Activated B cell treated with CpG ODN at 0.5 μM for 24 hours (primary cell): ENCODE data around the gene PDK2. TPM values are rescaled to one million over a fixed set of nuclear protein-coding genes. Genes with fewer than 3 reads are reported as not detected.

Experiments used
- ATAC-seq: fragments of 200-7000 bp; cut with Tn5 transposase; one replicate; pipeline ENCODE4 v1.10.0; 2021; ENCODE audit warnings: low read depth, mild to moderate bottlenecking, moderate library complexity
- CTCF ChIA-PET: fragments of 350-600 bp; sonication (Branson Sonifier 250); formaldehyde crosslinking; loops from one replicate; lab custom pipeline; 2021; ENCODE audit warnings: antibody characterized with exemption; lab: Charles Lee
- POLR2A ChIA-PET: fragments of 350-600 bp; sonication (Branson Sonifier 250); formaldehyde crosslinking; loops from one replicate; lab custom pipeline; 2021; ENCODE audit warnings: antibody characterized with exemption; lab: Charles Lee
- DNase-seq: peaks from one replicate; pipeline ENCODE4 v3.0.0; 2022
- H3K27ac Mint-ChIP-seq: one replicate; pipeline ENCODE4 v1.8.0; 2020; ENCODE audit warnings: mixed read lengths
- H3K27me3 Mint-ChIP-seq: one replicate; pipeline ENCODE4 v1.8.0; 2021; ENCODE audit warnings: mixed read lengths
- H3K36me3 Mint-ChIP-seq: one replicate; pipeline ENCODE4 v1.8.0; 2021; ENCODE audit warnings: low read depth, mixed read lengths
- H3K4me1 Mint-ChIP-seq: one replicate; pipeline ENCODE4 v1.8.0; 2021; ENCODE audit warnings: mixed read lengths
- H3K4me3 Mint-ChIP-seq: one replicate; pipeline ENCODE4 v1.8.0; 2020; ENCODE audit warnings: mild to moderate bottlenecking, mixed read lengths
- H3K9me3 Mint-ChIP-seq: one replicate; pipeline ENCODE4 v1.8.0; 2020; ENCODE audit warnings: mixed read lengths
- CTCF ChIP-seq: fragments of 200-600 bp; IDR thresholded peaks from one replicate; pipeline ENCODE4 v1.8.0; 2022; ENCODE audit warnings: antibody characterized with exemption, mild to moderate bottlenecking
- intact Hi-C: fragments of 100-400 bp; cut with micrococcal nuclease; formaldehyde crosslinking; loops from one replicate; pipeline ENCODE4 v1.15.1; 2024
- total RNA-seq: library from RNA; stranded (reverse); gene quantifications from 2 replicates; pipeline ENCODE4 v1.2.3, GENCODE V29; 2022

Gene PDK2
- total RNA-seq, 1 donor from 2014 or later = 15.9 TPM

- intact Hi-C loops = no loop called here
- POLR2A ChIA-PET = interaction anchor here (0.9 to 1.8 kb wide), 3 partner anchors 10 to 14 kb away, joined by 3 to 6 read pairs (median 4); partner anchors contain the start of gene SAMD14
- H3K9me3 Mint-ChIP-seq = no peaks in the 10 kb centered on the region
- CTCF ChIA-PET = interaction anchor here (1.3 to 3.1 kb wide), 10 partner anchors 22 to 156 kb away, joined by 3 to 18 read pairs (median 9); partner anchors contain the start of genes SGCA and TMEM92
- ATAC-seq (no peak), DNase-seq (no peak)
- no peak overlapping the region for H3K27ac Mint-ChIP-seq
- TF ChIP-seq CTCF = no peak
- peaks cover 14% of the 10 kb centered on the region for H3K4me1 Mint-ChIP-seq
- H3K27me3 Mint-ChIP-seq = peaks cover 45% of the 10 kb centered on the region
- no peaks in the 10 kb centered on the region for H3K36me3 Mint-ChIP-seq
- no peak overlapping the region for H3K4me3 Mint-ChIP-seq
Measured at GRCh38 chr17:50118076-50118827, 23.1 kb downstream of the PDK2 start.

- TF ChIP-seq CTCF = no peak
- Mint-ChIP-seq H3K9me3 (no peaks in the 10 kb centered on the region), H3K4me3 (no peak overlapping the region), H3K27me3 (peaks cover 43% of the 10 kb centered on the region), H3K4me1 (peaks cover 14% of the 10 kb centered on the region), H3K27ac (no peak overlapping the region), H3K36me3 (no peaks in the 10 kb centered on the region)
- ATAC-seq (no peak), DNase-seq (no peak)
- intact Hi-C loops = no loop called here
- POLR2A ChIA-PET = interaction anchor here (0.6 to 1.7 kb wide), 2 partner anchors 9 to 34 kb away, joined by 3 to 4 read pairs; no protein-coding TSS in a partner anchor
- CTCF ChIA-PET = interaction anchor here (1.5 kb wide), 1 partner anchor 20 kb away, joined by 5 read pairs; no protein-coding TSS in a partner anchor
Measured at GRCh38 chr17:50118828-50119218, 23.7 kb downstream of the PDK2 start.

- DNase-seq = no peak
- intact Hi-C loops = no loop called here
- Mint-ChIP-seq H3K4me3 (no peak overlapping the region), H3K4me1 (peaks cover 10% of the 10 kb centered on the region), H3K9me3 (no peaks in the 10 kb centered on the region), H3K27ac (no peak overlapping the region), H3K36me3 (no peaks in the 10 kb centered on the region), H3K27me3 (peaks cover 35% of the 10 kb centered on the region)
- CTCF ChIA-PET = no interaction called here
- ATAC-seq = no peak
- no peak for TF ChIP-seq CTCF
- POLR2A ChIA-PET = interaction anchor here (0.6 to 1.1 kb wide), 2 partner anchors 9 to 10 kb away, joined by 3 read pairs; partner anchors contain the start of gene SAMD14
Measured at GRCh38 chr17:50120475-50121253, 25.5 kb downstream of the PDK2 start.

- Mint-ChIP-seq H3K27ac (no peak overlapping the region), H3K27me3 (peaks cover 23% of the 10 kb centered on the region), H3K9me3 (no peaks in the 10 kb centered on the region), H3K4me1 (peaks cover 4% of the 10 kb centered on the region), H3K36me3 (no peaks in the 10 kb centered on the region), H3K4me3 (no peak overlapping the region)
- TF ChIP-seq CTCF = no peak
- ChIA-PET CTCF (interaction anchor here (1.4 kb wide), 1 partner anchor 39 kb away, joined by 5 read pairs; no protein-coding TSS in a partner anchor), POLR2A (no interaction called here)
- intact Hi-C loops = no loop called here
- ATAC-seq (no peak), DNase-seq (no peak)
Measured at GRCh38 chr17:50122945-50123344, 27.8 kb downstream of the PDK2 start.
